PFSK-1 (cell line): ENCODE data around the gene CAB39.

Experiments
- SIN3A ChIP-seq: IDR thresholded peaks from 2 replicates; pipeline ENCODE4 v1.6.1; 2012; ENCODE audit warnings: mild to moderate bottlenecking, low read length, moderate library complexity, borderline replicate concordance; ENCODE audit not compliant: insufficient read depth
- TF ChIP-seq, protein P1 (sequence below), 2 experiments: IDR thresholded peaks; 2 replicates each; pipeline versions ENCODE4 v1.6.1 to v1.8.0; 2011 to 2012; ENCODE audit warnings: low read depth in 2 of 2, low read length in 2 of 2, control low read depth in 1 of 2, inconsistent platforms in 1 of 2, mild to moderate bottlenecking in 1 of 2, moderate library complexity in 1 of 2; ENCODE audit not compliant: insufficient read depth in 1 of 2

DNA sequence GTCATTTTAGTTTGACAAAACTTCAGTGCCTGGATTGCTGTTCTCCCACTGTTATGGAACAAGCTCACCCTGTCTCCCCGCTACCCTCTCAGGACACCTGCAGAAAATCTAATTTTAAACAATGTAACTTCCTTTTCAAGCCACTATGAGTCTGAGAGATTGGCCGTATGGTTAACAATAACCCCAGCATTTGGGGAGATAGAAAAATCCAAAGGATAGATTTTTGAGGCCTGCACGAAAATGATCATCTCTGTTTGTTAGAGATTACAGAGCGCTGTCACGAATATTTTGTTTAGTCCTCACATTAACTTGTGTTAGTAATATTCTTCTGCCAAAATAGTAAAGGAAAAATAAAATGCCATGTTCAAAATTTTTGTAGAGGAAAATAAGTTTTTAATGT lies 24.7 kb downstream of the CAB39 start:
- TF ChIP-seq SIN3A: no peak
- TF ChIP-seq, protein P1, sequence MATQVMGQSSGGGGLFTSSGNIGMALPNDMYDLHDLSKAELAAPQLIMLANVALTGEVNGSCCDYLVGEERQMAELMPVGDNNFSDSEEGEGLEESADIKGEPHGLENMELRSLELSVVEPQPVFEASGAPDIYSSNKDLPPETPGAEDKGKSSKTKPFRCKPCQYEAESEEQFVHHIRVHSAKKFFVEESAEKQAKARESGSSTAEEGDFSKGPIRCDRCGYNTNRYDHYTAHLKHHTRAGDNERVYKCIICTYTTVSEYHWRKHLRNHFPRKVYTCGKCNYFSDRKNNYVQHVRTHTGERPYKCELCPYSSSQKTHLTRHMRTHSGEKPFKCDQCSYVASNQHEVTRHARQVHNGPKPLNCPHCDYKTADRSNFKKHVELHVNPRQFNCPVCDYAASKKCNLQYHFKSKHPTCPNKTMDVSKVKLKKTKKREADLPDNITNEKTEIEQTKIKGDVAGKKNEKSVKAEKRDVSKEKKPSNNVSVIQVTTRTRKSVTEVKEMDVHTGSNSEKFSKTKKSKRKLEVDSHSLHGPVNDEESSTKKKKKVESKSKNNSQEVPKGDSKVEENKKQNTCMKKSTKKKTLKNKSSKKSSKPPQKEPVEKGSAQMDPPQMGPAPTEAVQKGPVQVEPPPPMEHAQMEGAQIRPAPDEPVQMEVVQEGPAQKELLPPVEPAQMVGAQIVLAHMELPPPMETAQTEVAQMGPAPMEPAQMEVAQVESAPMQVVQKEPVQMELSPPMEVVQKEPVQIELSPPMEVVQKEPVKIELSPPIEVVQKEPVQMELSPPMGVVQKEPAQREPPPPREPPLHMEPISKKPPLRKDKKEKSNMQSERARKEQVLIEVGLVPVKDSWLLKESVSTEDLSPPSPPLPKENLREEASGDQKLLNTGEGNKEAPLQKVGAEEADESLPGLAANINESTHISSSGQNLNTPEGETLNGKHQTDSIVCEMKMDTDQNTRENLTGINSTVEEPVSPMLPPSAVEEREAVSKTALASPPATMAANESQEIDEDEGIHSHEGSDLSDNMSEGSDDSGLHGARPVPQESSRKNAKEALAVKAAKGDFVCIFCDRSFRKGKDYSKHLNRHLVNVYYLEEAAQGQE (IDR thresholded peaks at IDR 0.05; ENCODE audit: insufficient read depth in 1 of 2, low read depth in 2 of 2, low read length in 2 of 2): no peak
